ENCODE results near the gene TMOD1. TPM values are rescaled to one million over a fixed set of nuclear protein-coding genes. Genes with fewer than 3 reads are reported as not detected.
"Not testable (repeated sequence)": the region's sequence is repeated elsewhere in the genome, so short reads cannot be mapped to it uniquely, and the experiment has no call there.

TMOD1 gene
- total RNA-seq, 2 experiments from 2014 or later: not detected

DNA sequence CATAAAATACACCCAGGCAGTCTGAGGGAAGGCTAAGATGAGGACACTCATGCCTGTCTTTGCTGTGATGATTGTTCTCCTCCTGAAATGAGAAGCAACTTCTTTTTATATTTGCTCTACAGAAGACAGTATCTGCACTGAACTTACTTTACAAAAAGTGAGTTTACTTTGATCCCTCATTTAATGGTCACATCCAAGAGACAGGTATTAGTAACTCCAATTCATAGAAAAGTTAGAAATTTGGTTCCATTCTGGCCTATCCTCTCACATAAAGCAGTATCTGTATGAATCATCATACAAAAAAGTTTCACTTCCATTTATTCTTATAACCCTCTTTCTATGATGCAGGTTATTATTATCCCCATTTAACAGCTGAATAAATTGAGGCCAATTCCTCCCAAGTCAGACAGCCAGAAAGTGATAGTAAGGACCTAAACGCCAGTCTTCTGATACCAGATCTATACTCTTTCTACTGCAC is 116.5 kb downstream of the TMOD1 start:
- Histone ChIP-seq H4K20me1 (ENCODE audit: insufficient read depth, low read length) (no peaks in the 10 kb centered on the region; the same call in 1 of the 2 replicates), H3K4me1 (ENCODE audit: insufficient read depth, low read length, poor library complexity, severe bottlenecking) (peaks cover 11% of the 10 kb centered on the region), H3K79me2 (ENCODE audit: insufficient read depth, low read depth, low read length) (no peaks in the 10 kb centered on the region), H3K4me2 (ENCODE audit: low read length) (no peak overlapping the region), H3K9me3 (ENCODE audit: low read length) (0 out of 2 replicates have a peak, but pooled peaks cover 8% of the 10 kb centered on the region), H3K36me3 (ENCODE audit: insufficient read depth, low read length) (peaks cover 90% of the 10 kb centered on the region), H3K4me3 (ENCODE audit: low read depth, low read length, poor library complexity, severe bottlenecking) (no peak overlapping the region), H3K27ac (ENCODE audit: low read depth, low read length, poor library complexity, severe bottlenecking) (no peak overlapping the region), H2AFZ (ENCODE audit: low read length) (no peak overlapping the region), H3K9me2 (ENCODE audit: insufficient read depth, low read length) (no peaks in the 10 kb centered on the region)
- POLR2A ChIA-PET: interaction anchor here (0.9 to 1.7 kb wide), 2 partner anchors 8 to 15 kb away, joined by 3 to 9 read pairs; partner anchors contain the start of genes NCBP1 and TSTD2
- BruUV-seq (replicated peaks): no TSS peak
- TF ChIP-seq, protein P1, sequence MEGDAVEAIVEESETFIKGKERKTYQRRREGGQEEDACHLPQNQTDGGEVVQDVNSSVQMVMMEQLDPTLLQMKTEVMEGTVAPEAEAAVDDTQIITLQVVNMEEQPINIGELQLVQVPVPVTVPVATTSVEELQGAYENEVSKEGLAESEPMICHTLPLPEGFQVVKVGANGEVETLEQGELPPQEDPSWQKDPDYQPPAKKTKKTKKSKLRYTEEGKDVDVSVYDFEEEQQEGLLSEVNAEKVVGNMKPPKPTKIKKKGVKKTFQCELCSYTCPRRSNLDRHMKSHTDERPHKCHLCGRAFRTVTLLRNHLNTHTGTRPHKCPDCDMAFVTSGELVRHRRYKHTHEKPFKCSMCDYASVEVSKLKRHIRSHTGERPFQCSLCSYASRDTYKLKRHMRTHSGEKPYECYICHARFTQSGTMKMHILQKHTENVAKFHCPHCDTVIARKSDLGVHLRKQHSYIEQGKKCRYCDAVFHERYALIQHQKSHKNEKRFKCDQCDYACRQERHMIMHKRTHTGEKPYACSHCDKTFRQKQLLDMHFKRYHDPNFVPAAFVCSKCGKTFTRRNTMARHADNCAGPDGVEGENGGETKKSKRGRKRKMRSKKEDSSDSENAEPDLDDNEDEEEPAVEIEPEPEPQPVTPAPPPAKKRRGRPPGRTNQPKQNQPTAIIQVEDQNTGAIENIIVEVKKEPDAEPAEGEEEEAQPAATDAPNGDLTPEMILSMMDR (conservative IDR thresholded peaks at IDR 0.05; ENCODE audit: low read length): no peak
- TF ChIP-seq EZH2phosphoT487 (IDR thresholded peaks at IDR 0.05; ENCODE audit: borderline replicate concordance, low read depth, low read length): no peak
- intact Hi-C loops (cut with micrococcal nuclease; ENCODE audit: unreplicated experiment): loop anchor here (5.0 kb wide), 1 partner anchor 206 kb away; the partner anchor contains the start of gene TDRD7
- DNase-seq (ENCODE audit: low spot score): peak; percentile 5
- CTCF ChIA-PET (ENCODE audit: unreplicated experiment): no interaction called here

GRCh38 chr9:97620063-97620462 is 118.6 kb downstream of the TMOD1 start:
- H3K4me1 ChIP-seq (ENCODE audit: insufficient read depth, low read length, poor library complexity, severe bottlenecking): peaks cover 11% of the 10 kb centered on the region
- CTCF ChIA-PET (ENCODE audit: unreplicated experiment); H3K79me2 ChIP-seq (ENCODE audit: insufficient read depth, low read depth, low read length); H3K9me3 ChIP-seq (ENCODE audit: low read length); H2AFZ ChIP-seq (ENCODE audit: low read length); H3K9me2 ChIP-seq (ENCODE audit: insufficient read depth, low read length); DNase-seq (ENCODE audit: low spot score); H3K4me2 ChIP-seq (ENCODE audit: low read length); H4K20me1 ChIP-seq (ENCODE audit: insufficient read depth, low read length); BruUV-seq (replicated peaks); intact Hi-C loops (cut with micrococcal nuclease; ENCODE audit: unreplicated experiment); H3K27ac ChIP-seq (ENCODE audit: low read depth, low read length, poor library complexity, severe bottlenecking); POLR2A ChIA-PET; H3K4me3 ChIP-seq (ENCODE audit: low read depth, low read length, poor library complexity, severe bottlenecking): not testable (repeated sequence)
- H3K36me3 ChIP-seq (ENCODE audit: insufficient read depth, low read length): peaks cover 91% of the 10 kb centered on the region

DNA sequence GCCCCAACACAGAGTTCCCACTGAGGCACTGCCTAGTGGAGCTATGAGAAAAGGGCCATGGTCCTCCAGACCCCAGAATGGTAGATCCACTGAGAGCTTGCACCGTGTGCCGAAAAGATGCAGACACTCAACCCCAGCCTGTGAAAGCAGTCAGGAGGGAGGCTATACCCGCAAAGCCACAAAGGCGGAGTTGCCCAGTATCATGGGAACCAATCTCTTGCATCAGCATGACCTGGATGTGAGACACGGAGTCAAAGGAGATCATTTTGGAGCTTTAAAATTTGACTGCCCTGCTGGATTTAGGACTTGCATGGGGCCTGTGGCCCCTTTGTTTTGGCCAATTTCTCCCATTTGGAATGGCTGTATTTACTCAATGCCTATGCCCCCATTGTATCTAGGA is 121.0 kb downstream of the TMOD1 start:
- DNase-seq (ENCODE audit: low spot score); CTCF ChIA-PET (ENCODE audit: unreplicated experiment); H3K27ac ChIP-seq (ENCODE audit: low read depth, low read length, poor library complexity, severe bottlenecking); H4K20me1 ChIP-seq (ENCODE audit: insufficient read depth, low read length); BruUV-seq (replicated peaks); H3K4me2 ChIP-seq (ENCODE audit: low read length); intact Hi-C loops (cut with micrococcal nuclease; ENCODE audit: unreplicated experiment); H3K9me3 ChIP-seq (ENCODE audit: low read length); POLR2A ChIA-PET; H3K4me3 ChIP-seq (ENCODE audit: low read depth, low read length, poor library complexity, severe bottlenecking); H2AFZ ChIP-seq (ENCODE audit: low read length); H3K9me2 ChIP-seq (ENCODE audit: insufficient read depth, low read length): not testable (repeated sequence)
- Histone ChIP-seq H3K79me2 (ENCODE audit: insufficient read depth, low read depth, low read length) (peaks cover 14% of the 10 kb centered on the region; the same call in 1 of the 2 replicates), H3K36me3 (ENCODE audit: insufficient read depth, low read length) (peaks cover 95% of the 10 kb centered on the region), H3K4me1 (ENCODE audit: insufficient read depth, low read length, poor library complexity, severe bottlenecking) (peaks cover 11% of the 10 kb centered on the region)

DNA sequence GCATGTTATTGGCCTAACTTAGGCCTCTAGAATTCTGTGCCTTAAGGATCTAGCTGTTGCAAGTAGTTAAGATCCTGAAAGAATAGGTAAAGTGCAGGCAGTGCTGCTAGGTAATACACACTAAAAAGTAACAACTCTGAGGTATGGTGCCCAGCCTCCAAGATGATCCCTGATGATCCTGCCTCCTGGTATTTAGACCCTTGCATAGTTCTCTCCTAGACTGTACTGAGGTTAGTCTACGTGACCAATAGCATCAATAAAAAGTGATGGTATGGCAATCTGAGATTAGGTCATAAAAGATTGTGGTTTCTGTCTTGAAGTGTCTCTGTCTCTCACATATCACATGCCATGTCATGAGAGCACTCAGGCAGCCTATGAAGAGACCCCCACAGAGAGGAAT is 122.5 kb downstream of the TMOD1 start:
- Histone ChIP-seq H3K4me3 (ENCODE audit: low read depth, low read length, poor library complexity, severe bottlenecking) (no peak overlapping the region), H3K9me3 (ENCODE audit: low read length) (0 out of 2 replicates have a peak, but pooled peaks cover 8% of the 10 kb centered on the region), H3K27ac (ENCODE audit: low read depth, low read length, poor library complexity, severe bottlenecking) (no peak overlapping the region), H3K9me2 (ENCODE audit: insufficient read depth, low read length) (no peaks in the 10 kb centered on the region), H2AFZ (ENCODE audit: low read length) (no peak overlapping the region), H4K20me1 (ENCODE audit: insufficient read depth, low read length) (no peaks in the 10 kb centered on the region), H3K36me3 (ENCODE audit: insufficient read depth, low read length) (peaks cover 87% of the 10 kb centered on the region), H3K79me2 (ENCODE audit: insufficient read depth, low read depth, low read length) (peaks cover 24% of the 10 kb centered on the region; the same call in 1 of the 2 replicates), H3K4me1 (ENCODE audit: insufficient read depth, low read length, poor library complexity, severe bottlenecking) (peaks cover under 1% of the 10 kb centered on the region), H3K4me2 (ENCODE audit: low read length) (no peak overlapping the region)
- TF ChIP-seq, protein P1 (conservative IDR thresholded peaks at IDR 0.05; ENCODE audit: low read length): no peak
- TF ChIP-seq EZH2phosphoT487 (IDR thresholded peaks at IDR 0.05; ENCODE audit: borderline replicate concordance, low read depth, low read length): no peak
- BruUV-seq (replicated peaks): no TSS peak
- intact Hi-C loops (cut with micrococcal nuclease; ENCODE audit: unreplicated experiment): no loop called here
- ChIA-PET POLR2A (no interaction called here), CTCF (ENCODE audit: unreplicated experiment) (no interaction called here)
- no peak for DNase-seq (ENCODE audit: low spot score)

All from OCI-LY7 (cell line).